ENCODE measurements around the gene JARID2. TPM values are rescaled to one million over a fixed set of nuclear protein-coding genes. Genes with fewer than 3 reads are reported as not detected.

JARID2 gene
- total and polyA plus RNA-seq, 10 of the 15 experiments (the other 5 are each of a cell fraction or from before 2014, with no cell fraction given), result 4.2 to 21.6 (median 11.7) TPM

- TF ChIP-seq MLLT1 (IDR thresholded peaks at IDR 0.05), result no peak
Measured at GRCh38 chr6:15491986-15492269, 246.1 kb downstream of the JARID2 start (continued).

- Histone ChIP-seq H3K27me3 (replicated peaks in 1 of 2; ENCODE audit: control insufficient read depth in 2 of 2, insufficient read depth in 2 of 2, low read length in 1 of 2) (no peaks in the 10 kb centered on the region), H3K79me2 (ENCODE audit: control insufficient read depth, insufficient read depth, low read length) (no peaks in the 10 kb centered on the region; the same call in 1 of the 2 replicates), H3K36me3 (ENCODE audit: control insufficient read depth in 2 of 2, insufficient read depth in 2 of 2, low read length in 1 of 2) (peaks cover 17 to 46% of the 10 kb centered on the region in 2 experiments), H3K4me1 (ENCODE audit: control insufficient read depth, insufficient read depth, low read length) (no peaks in the 10 kb centered on the region), H3K9ac (ENCODE audit: control insufficient read depth, insufficient read depth, low read length) (no peak overlapping the region), H3K4me3 (no peak overlapping the region), H2AFZ (ENCODE audit: control insufficient read depth, low read depth, low read length) (no peak overlapping the region), H4K20me1 (ENCODE audit: control insufficient read depth, insufficient read depth) (no peaks in the 10 kb centered on the region), H3K9me3 (replicated peaks; ENCODE audit: control insufficient read depth, insufficient read depth, low read length) (no peaks in the 10 kb centered on the region), H3K4me2 (ENCODE audit: control insufficient read depth, insufficient read depth) (no peak overlapping the region), H3K27ac (ENCODE audit: control insufficient read depth, insufficient read depth) (no peak overlapping the region)
- POLR2A ChIA-PET, result no interaction called here
- SMC1A ChIA-PET (ENCODE audit: uncharacterized antibody, unreplicated experiment), result interaction anchor here (1.1 to 1.7 kb wide), 2 partner anchors 34 to 129 kb away, joined by 3 to 8 read pairs; no protein-coding TSS in a partner anchor
- intact Hi-C loops (cut with micrococcal nuclease; ENCODE audit: unreplicated experiment), result loop anchor here (5.0 kb wide), 1 partner anchor 1281 kb away; no protein-coding TSS in a partner anchor
- WGBS (ENCODE audit: insufficient coverage, insufficient replicate concordance, low lambda C conversion rate, missing lambda C conversion rate), result 97% methylated on average over 9 of the region's 9 CpGs
- ATAC-seq (no peak), DNase-seq (ENCODE audit: low read depth, low spot score) (no peak), FAIRE-seq (no peak)
- no TSS peak for BruUV-seq (replicated peaks)
- in situ Hi-C loops (cut with MboI), result loop anchor here (25.0 kb wide), 1 partner anchor 1281 kb away; no protein-coding TSS in a partner anchor
- RAD21 ChIA-PET (ENCODE audit: unreplicated experiment), result interaction anchor here (0.6 to 1.7 kb wide), 2 partner anchors 247 to 712 kb away, joined by 3 to 4 read pairs; no protein-coding TSS in a partner anchor
- CTCF ChIA-PET, result interaction anchor here (0.9 to 1.4 kb wide), 2 partner anchors 12 to 125 kb away, joined by 3 to 4 read pairs; no protein-coding TSS in a partner anchor
- TF ChIP-seq KAT2A (conservative IDR thresholded peaks at IDR 0.05; ENCODE audit: control insufficient read depth, low read depth, low read length) (no peak), MYB (IDR thresholded peaks at IDR 0.05; ENCODE audit: borderline replicate concordance, low read depth, low read length) (no peak), CHD4 (IDR thresholded peaks at IDR 0.05) (no peak), ZNF384 (IDR thresholded peaks at IDR 0.05; ENCODE audit: borderline replicate concordance, low read depth, low read length) (no peak), CEBPB (IDR thresholded peaks at IDR 0.05; ENCODE audit: borderline replicate concordance in 1 of 2, low read depth in 2 of 2, low read length in 2 of 2) (no peak), STAT3 (IDR thresholded peaks at IDR 0.05; ENCODE audit: low read depth, low read length) (no peak), TARDBP (IDR thresholded peaks at IDR 0.05; ENCODE audit: borderline replicate concordance) (no peak), HDAC6 (IDR thresholded peaks at IDR 0.05; ENCODE audit: unreplicated experiment) (no peak), NR2C1 (IDR thresholded peaks at IDR 0.05) (no peak), RCOR1 (conservative IDR thresholded peaks at IDR 0.05; ENCODE audit: low read depth, low read length) (no peak), SMAD5 (IDR thresholded peaks at IDR 0.05; ENCODE audit: low read depth) (no peak), ZSCAN29 (IDR thresholded peaks at IDR 0.05) (no peak), KLF5 (IDR thresholded peaks at IDR 0.05; ENCODE audit: partially characterized antibody) (no peak), SMARCA5 (IDR thresholded peaks at IDR 0.05) (no peak), CHD2 (IDR thresholded peaks at IDR 0.05; ENCODE audit: borderline replicate concordance, low read depth, low read length) (no peak), CEBPZ (IDR thresholded peaks at IDR 0.05; ENCODE audit: low read depth, low read length) (no peak)
Measured at GRCh38 chr6:15493437-15494168, 247.7 kb downstream of the JARID2 start.
